Activated naive CD8-positive, alpha-beta T cell treated with anti-CD3 and anti-CD28 coated beads, Interleukin-2, amount 10 ng/mL, durations not matched to agents 7 days and 5 days (primary cell): Measurements from ENCODE around the gene ANKS1B. TPM values are rescaled to one million over a fixed set of nuclear protein-coding genes. Genes with fewer than 3 reads are reported as not detected.
A peak's percentile ranks its signal among the peaks of the same experiment; 100 is the strongest.

Source experiments
- ATAC-seq: fragments of 150-1000 bp; cut with Tn5 transposase; one replicate; pipeline ENCODE4 v1.10.0; 2021; ENCODE audit warnings: low read depth, moderate library complexity
- POLR2A ChIA-PET: fragments of 350-600 bp; sonication (Branson Sonifier 250); formaldehyde crosslinking; loops from one replicate; lab custom pipeline; 2021; ENCODE audit warnings: antibody characterized with exemption; lab: Charles Lee
- DNase-seq: peaks from one replicate; pipeline ENCODE4 v3.0.0; 2021
- H3K27ac Mint-ChIP-seq: one replicate; pipeline ENCODE4 v1.8.0; 2022; ENCODE audit warnings: mild to moderate bottlenecking, mixed read lengths
- H3K27me3 Mint-ChIP-seq: one replicate; pipeline ENCODE4 v1.8.0; 2022; ENCODE audit warnings: mild to moderate bottlenecking, moderate library complexity, mixed read lengths
- H3K36me3 Mint-ChIP-seq: one replicate; pipeline ENCODE4 v1.8.0; 2021; ENCODE audit warnings: mild to moderate bottlenecking, mixed read lengths
- H3K4me1 Mint-ChIP-seq: one replicate; pipeline ENCODE4 v1.8.0; 2021; ENCODE audit warnings: mixed read lengths
- H3K4me3 Mint-ChIP-seq: one replicate; pipeline ENCODE4 v1.8.0; 2022; ENCODE audit warnings: mild to moderate bottlenecking, moderate library complexity, mixed read lengths
- H3K9me3 Mint-ChIP-seq: one replicate; pipeline ENCODE4 v1.8.0; 2021; ENCODE audit warnings: mixed read lengths
- total RNA-seq, 2 experiments: library from RNA; stranded (reverse); gene quantifications; one replicate each; pipeline ENCODE4 v1.2.3, GENCODE V29; 2021

The ANKS1B gene
- total RNA-seq, 2 experiments from 2014 or later = not detected

DNA sequence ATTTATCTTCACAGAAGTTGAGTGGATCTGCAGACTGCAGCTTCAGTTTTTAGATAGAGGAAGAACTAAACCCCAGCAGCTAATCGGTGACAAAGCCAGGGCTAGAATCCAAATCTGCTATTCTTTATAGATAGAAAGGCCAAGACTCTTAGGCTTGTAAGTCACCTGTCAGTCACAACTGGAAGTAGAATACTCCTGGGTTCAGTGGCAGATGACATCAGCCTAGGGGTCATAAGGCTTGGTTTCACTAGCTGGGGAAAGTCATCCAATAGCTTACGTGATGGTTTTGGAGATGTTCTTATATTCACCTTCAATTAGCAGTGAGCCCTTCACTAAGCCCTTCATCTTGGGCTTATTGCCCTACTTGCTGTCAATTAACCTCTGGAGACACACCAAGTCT, 1246.2 kb downstream of the ANKS1B start:
- H3K4me3 Mint-ChIP-seq = no peak overlapping the region
- H3K27me3 Mint-ChIP-seq = peaks cover 9% of the 10 kb centered on the region
- H3K36me3 Mint-ChIP-seq = peaks cover 4% of the 10 kb centered on the region
- DNase-seq (no peak), ATAC-seq (no peak)
- H3K9me3 Mint-ChIP-seq = no peaks in the 10 kb centered on the region
- POLR2A ChIA-PET = no interaction called here
- H3K27ac Mint-ChIP-seq = no peak overlapping the region
- no peaks in the 10 kb centered on the region for H3K4me1 Mint-ChIP-seq

DNA sequence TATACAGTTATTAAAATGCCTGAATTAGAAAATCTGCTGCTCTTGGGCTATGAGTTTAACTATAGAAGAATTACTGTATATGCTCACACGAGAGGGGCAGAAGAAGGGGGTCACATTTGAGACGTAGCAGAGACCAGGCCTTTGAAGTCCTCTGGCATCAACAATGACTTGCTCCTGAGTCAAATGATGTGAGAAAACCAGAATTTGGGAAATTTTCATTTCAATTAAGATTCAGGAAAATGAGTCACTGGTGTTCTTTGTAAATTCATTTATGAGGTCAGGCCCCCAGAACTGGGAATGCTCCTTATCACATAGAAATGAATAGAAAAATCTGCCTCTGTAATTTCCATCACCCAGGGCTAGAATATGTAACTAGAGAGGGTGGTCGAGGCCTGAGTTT, 1246.7 kb downstream of the ANKS1B start:
- Mint-ChIP-seq H3K27me3 (peaks cover 4% of the 10 kb centered on the region), H3K4me3 (no peak overlapping the region), H3K36me3 (peaks cover 4% of the 10 kb centered on the region), H3K4me1 (no peaks in the 10 kb centered on the region), H3K27ac (no peak overlapping the region), H3K9me3 (no peaks in the 10 kb centered on the region)
- POLR2A ChIA-PET = no interaction called here
- ATAC-seq (no peak), DNase-seq (no peak)

DNA sequence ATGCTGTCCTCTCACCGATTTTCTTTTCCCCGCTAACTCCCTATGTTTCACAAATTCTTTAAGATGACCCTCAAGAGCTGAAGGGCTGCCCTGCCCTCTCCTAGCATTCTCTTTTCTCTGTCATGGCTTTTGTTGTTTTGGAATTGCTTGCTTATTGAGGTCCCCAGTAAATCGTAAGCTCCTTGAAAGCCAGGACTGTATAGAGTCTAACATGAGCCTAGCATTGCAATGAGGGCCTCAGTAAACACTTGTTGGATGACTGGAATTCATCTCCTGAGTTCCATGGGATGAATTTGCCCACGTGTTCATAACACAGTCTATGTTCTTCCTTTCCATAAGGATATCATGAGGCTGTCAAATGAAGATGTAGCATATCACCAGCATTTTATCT, 1247.4 kb downstream of the ANKS1B start:
- DNase-seq (no peak), ATAC-seq (no peak)
- H3K27me3 Mint-ChIP-seq = peaks cover 3% of the 10 kb centered on the region
- H3K27ac Mint-ChIP-seq = no peak overlapping the region
- H3K4me3 Mint-ChIP-seq = no peak overlapping the region
- H3K4me1 Mint-ChIP-seq = no peaks in the 10 kb centered on the region
- H3K9me3 Mint-ChIP-seq = no peaks in the 10 kb centered on the region
- peaks cover 4% of the 10 kb centered on the region for H3K36me3 Mint-ChIP-seq
- POLR2A ChIA-PET = no interaction called here

DNA sequence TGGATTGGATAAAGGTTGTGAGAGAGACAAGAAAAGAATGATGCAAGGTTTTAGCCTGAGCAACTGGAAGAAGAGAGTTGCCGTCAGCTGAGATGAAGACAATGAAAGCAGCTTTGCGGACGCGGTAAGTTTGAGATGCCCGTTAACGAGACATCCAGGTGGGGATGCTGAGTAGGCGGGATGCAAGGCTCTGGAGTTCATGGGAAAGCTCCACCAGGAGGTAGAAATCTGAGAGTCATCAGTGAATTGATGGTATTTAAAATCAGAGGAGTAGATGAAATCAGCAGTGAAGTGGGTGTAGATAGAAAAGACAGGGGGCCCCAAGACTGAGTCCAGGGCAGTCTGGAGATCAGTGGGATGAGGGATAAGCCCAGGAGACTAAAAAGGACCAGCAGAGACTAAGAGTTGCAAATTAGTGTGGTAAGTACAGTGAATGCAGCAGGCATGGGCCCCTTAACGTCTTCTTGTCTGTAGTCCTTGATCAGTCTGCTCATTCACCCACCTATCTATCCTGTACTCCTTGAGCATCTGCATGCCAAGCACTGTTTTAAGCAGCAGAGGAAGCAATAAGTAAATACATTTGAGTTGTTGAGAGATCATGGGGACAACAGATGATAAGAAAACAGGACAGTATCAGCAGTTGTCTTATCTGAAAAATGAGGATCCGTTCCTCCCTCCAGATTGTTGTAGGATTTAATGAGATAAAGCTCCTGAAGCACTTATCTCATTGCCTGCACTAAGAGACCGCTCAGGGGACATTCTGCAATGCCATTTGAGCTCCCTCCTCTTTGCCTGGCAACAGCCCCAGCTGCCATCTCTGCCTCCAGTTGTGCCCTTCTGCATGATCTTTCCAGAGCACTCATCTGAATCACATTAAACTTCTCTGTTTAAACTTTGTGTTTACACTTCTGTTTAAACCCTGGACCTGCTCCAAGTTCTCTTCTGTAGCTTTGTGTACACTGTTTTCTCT, 1248.1 kb downstream of the ANKS1B start:
- no peaks in the 10 kb centered on the region for H3K4me1 Mint-ChIP-seq
- DNase-seq = no peak
- no peak for ATAC-seq
- POLR2A ChIA-PET = interaction anchor here (0.6 kb wide), 1 partner anchor 51 kb away, joined by 3 read pairs; no protein-coding TSS in a partner anchor
- H3K27me3 Mint-ChIP-seq = no peaks in the 10 kb centered on the region
- no peak overlapping the region for H3K27ac Mint-ChIP-seq
- no peaks in the 10 kb centered on the region for H3K9me3 Mint-ChIP-seq
- H3K4me3 Mint-ChIP-seq = no peak overlapping the region
- peaks cover 4% of the 10 kb centered on the region for H3K36me3 Mint-ChIP-seq

DNA sequence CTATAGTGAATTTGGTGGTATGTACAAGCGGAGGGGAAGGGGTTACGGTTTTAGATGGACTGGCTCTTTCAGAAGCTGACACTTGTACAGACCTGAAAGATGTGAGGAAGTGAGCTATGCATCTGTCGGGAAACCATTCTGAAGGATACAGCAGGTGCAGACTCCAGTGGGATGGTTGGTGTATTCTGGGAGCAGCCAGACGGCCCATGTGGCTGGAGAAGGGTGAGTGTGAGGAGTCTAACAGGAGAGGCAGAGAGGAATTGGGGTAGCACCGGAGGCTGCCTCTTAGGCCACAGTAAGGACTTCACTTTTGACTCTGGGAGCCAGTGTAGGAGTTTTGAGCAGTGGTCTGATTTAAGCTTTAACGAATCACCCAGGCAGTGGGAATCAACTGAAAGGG, 1248.9 kb downstream of the ANKS1B start:
- H3K4me3 Mint-ChIP-seq = no peak overlapping the region

DNA sequence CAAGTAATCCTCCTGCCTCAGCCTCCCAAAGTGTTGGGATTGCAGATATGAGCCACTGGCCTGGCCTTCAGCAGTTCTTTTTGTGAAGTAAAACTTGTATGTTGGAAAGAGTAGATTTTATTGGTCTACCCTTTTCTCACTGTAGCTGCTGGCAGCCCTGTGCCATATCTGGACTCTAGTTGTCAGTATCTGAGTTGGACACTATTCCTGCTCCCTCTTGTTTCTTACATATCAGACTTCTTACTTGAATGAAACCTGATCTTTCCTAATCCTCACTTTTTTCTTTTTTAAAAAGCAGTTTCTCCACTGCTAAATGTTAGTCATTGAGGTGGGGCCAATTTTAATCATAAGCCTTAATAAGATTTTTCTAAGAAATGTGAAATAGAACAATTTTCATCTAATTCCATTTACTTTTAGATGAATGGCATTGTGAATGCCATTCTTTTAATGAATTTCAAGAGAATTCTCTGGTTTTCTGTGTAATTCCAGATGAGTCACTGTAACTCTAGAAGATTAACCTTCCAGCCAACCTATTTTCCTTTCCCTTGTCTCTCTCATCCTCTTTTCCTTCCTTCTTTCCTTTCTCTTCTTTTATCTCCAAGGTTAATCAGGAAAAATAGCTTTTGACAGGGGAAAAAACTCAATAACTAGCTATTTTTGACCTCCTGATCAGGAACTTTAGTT, 1250.9 kb downstream of the ANKS1B start:
- ATAC-seq (no peak), DNase-seq (no peak)
- POLR2A ChIA-PET = no interaction called here
- no peaks in the 10 kb centered on the region for H3K27me3 Mint-ChIP-seq
- no peak overlapping the region for H3K27ac Mint-ChIP-seq
- H3K36me3 Mint-ChIP-seq = peaks cover 16% of the 10 kb centered on the region
- no peaks in the 10 kb centered on the region for H3K4me1 Mint-ChIP-seq
- no peaks in the 10 kb centered on the region for H3K9me3 Mint-ChIP-seq
- no peak overlapping the region for H3K4me3 Mint-ChIP-seq

More for the DNA sequence above, 1248.9 kb downstream of the ANKS1B start:
- no peak for ATAC-seq
- POLR2A ChIA-PET = interaction anchor here (0.6 kb wide), 1 partner anchor 50 kb away, joined by 3 read pairs; no protein-coding TSS in a partner anchor
- Mint-ChIP-seq H3K9me3 (no peaks in the 10 kb centered on the region), H3K27me3 (no peaks in the 10 kb centered on the region), H3K36me3 (peaks cover 8% of the 10 kb centered on the region), H3K4me1 (no peaks in the 10 kb centered on the region), H3K27ac (no peak overlapping the region)
- no peak for DNase-seq

DNA sequence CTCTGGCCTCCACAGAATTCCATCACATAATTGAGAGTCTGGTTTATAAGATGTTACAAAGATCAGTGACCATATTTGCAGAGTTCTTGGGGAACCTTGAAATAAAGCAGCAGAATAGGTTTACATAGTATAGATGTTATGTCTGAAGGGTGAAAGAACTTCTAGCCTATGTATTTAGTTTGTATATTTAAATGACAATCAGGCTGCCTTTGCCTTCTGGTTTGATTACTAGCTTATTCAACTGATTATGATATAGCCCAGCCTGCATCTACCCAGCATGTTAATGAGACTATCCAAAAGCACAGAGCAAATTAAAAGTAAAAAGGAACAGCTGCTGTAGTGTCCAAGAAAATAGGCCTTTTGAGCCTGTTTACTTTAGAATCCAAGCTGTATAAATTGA, 1254.3 kb downstream of the ANKS1B start:
- Mint-ChIP-seq H3K9me3 (no peaks in the 10 kb centered on the region), H3K4me1 (no peaks in the 10 kb centered on the region), H3K27ac (no peak overlapping the region), H3K27me3 (no peaks in the 10 kb centered on the region), H3K4me3 (no peak overlapping the region), H3K36me3 (peaks cover 14% of the 10 kb centered on the region)
- POLR2A ChIA-PET = no interaction called here
- no peak for DNase-seq
- no peak for ATAC-seq

DNA sequence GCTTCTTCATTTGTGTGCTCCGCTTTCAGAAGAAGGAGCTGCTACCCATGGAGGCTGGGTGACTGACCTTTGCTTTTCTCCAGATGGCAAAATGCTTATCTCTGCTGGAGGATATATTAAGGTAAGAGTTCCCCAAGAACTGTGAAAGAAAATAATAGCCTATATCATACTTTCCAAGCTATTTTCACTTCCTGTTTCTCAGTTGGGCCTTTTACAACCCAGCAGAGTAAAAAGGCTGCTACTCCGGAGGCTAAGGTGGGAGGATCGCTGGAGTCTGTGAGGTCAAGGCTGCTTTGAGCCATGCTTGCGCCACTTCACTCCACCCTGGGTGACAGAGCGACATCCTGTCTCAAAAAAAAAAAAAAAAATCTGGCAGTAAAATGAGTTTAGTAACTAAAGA, 1257.5 kb downstream of the ANKS1B start:
- Mint-ChIP-seq H3K27me3 (no peaks in the 10 kb centered on the region), H3K4me1 (peaks cover 4% of the 10 kb centered on the region), H3K36me3 (peaks cover 24% of the 10 kb centered on the region), H3K27ac (no peak overlapping the region), H3K4me3 (no peak overlapping the region), H3K9me3 (no peaks in the 10 kb centered on the region)
- POLR2A ChIA-PET = interaction anchor here (0.7 kb wide), 1 partner anchor 130 kb away, joined by 3 read pairs; no protein-coding TSS in a partner anchor
- DNase-seq = no peak
- ATAC-seq = no peak

DNA sequence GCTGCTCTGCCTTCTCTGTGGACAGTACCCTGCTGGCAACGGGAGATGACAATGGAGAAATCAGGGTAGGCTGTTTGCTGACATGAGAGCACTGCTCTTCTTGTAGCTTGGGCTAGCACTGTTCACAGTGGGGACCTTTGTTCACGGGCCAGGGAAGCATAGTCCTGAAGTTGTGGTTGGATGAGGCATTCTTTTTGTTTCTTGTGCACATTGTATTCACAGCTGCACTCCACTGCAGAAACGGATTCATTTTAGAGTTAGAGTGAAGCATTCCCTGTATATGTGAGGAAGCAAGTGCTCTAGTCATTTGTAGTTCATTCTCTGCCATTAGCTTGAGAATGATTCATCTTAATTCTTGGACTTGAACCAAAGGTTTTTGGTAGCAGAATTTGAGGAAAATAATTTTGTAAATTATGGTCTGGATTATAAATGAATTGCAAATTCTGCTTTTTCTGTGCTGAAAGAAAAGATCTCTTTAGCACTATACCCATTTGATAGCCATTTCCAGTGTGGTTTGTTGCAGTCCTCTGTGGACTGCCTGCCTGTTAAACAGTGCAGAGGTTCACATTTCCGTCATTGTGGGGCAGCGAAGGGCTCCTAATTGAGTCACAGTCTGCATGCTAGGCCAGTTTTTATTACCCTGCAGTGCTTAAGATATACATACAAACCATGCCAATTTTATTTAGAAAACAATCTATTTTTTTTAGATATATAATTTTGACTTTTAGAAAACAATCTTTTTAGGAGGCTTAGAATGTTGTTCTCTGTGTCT, 1259.1 kb downstream of the ANKS1B start:
- DNase-seq (no peak), ATAC-seq (peak; percentile 75)
- Mint-ChIP-seq H3K4me3 (no peak overlapping the region), H3K27ac (no peak overlapping the region), H3K9me3 (no peaks in the 10 kb centered on the region), H3K36me3 (peaks cover 20% of the 10 kb centered on the region), H3K4me1 (peaks cover 4% of the 10 kb centered on the region), H3K27me3 (no peaks in the 10 kb centered on the region)
- POLR2A ChIA-PET = no interaction called here

DNA sequence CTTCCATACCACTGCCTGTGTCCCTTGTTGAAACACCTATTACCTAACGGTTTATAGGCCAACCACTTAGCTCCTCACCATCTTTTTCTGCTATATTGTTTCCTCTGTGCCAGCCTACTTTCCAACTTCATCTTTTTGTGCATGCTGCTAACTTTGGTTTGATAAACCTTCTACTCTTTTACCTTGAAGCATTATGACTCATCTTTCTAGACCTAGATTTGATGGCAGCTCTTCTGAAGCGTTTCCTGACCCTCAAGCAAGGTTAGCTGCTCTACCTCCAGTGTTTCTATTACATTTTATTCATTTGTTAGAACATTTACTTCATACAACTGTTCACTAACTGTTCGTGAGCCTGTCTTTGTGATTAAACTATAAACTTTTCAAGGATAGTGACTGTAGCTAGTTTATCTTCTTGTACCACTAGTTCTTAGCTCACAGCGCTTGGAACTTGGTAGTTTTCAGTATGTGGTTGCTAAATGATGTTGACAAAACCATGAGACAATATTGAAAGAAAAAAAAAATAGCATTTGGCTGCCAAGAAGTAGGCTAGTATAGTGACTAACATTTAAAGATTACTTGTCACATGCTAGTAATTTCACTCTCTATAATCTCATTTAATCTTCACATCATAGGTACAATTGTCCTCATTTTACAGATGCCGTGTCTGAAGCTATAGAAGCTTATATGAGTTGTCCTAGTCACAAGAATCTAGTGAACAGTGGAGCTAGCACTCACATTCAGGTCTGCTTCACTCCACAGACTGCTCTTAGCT, 1260.2 kb downstream of the ANKS1B start:
- no peaks in the 10 kb centered on the region for H3K27me3 Mint-ChIP-seq
- H3K4me3 Mint-ChIP-seq = no peak overlapping the region
- POLR2A ChIA-PET = no interaction called here
- H3K4me1 Mint-ChIP-seq = peaks cover 4% of the 10 kb centered on the region
- peaks cover 15% of the 10 kb centered on the region for H3K36me3 Mint-ChIP-seq
- H3K9me3 Mint-ChIP-seq = no peaks in the 10 kb centered on the region
- ATAC-seq = no peak
- no peak for DNase-seq
- no peak overlapping the region for H3K27ac Mint-ChIP-seq

DNA sequence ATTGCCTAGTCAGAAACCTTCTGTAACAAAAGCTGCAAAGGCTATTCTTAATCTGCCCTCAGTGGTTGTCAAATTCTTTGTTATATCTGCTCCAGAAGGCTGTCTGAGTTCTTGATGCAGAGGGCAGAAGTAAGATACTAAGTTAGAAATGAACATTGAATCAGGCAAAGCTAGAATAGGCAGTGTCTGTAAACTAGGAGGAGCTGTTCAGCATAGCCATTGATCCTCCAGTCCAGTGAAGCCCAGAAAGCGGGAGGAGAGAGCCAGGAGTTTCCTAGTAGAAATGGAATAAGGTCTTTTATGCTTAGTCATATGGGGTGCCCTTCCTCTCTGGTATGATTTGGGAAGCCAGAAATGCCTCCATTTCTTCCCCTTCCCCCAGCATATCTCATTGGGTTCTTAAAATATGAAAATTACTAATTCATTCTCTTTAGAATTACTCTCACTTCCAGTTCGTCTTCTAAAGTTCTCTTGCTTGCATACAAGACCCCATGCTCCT, 1263.5 kb downstream of the ANKS1B start:
- H3K27me3 Mint-ChIP-seq = no peaks in the 10 kb centered on the region
- POLR2A ChIA-PET = no interaction called here
- ATAC-seq = no peak
- H3K27ac Mint-ChIP-seq = no peak overlapping the region
- no peaks in the 10 kb centered on the region for H3K9me3 Mint-ChIP-seq
- peaks cover 4% of the 10 kb centered on the region for H3K4me1 Mint-ChIP-seq
- peaks cover 23% of the 10 kb centered on the region for H3K36me3 Mint-ChIP-seq
- H3K4me3 Mint-ChIP-seq = no peak overlapping the region
- DNase-seq = no peak
